Left ventricle myocardium inferior (tissue), 1 donor: Measurements from ENCODE around the gene PRMT1. TPM values are rescaled to one million over a fixed set of nuclear protein-coding genes. Genes with fewer than 3 reads are reported as not detected.
A peak's percentile ranks its signal among the peaks of the same experiment; 100 is the strongest.

Source experiments
- DNase-seq: peaks from one replicate; pipeline ENCODE4 v3.0.0-alpha.2; 2020
- H3K27ac ChIP-seq: fragments of 200-600 bp; replicated peaks from 2 replicates; pipeline ENCODE4 v1.8.0; 2021
- H3K27me3 ChIP-seq: fragments of 200-600 bp; 2 replicates; pipeline ENCODE4 v1.8.0; 2021; ENCODE audit warnings: low read depth
- H3K36me3 ChIP-seq: fragments of 200-600 bp; 2 replicates; pipeline ENCODE4 v1.8.0; 2021
- H3K4me1 ChIP-seq: fragments of 200-600 bp; 2 replicates; pipeline ENCODE4 v1.8.0; 2021
- H3K4me3 ChIP-seq: fragments of 200-600 bp; 2 replicates; pipeline ENCODE4 v1.8.0; 2021; ENCODE audit warnings: mild to moderate bottlenecking, moderate library complexity
- H3K9me3 ChIP-seq: fragments of 200-600 bp; replicated peaks from 2 replicates; pipeline ENCODE4 v1.8.0; 2021
- CTCF ChIP-seq: fragments of 200-600 bp; IDR thresholded peaks from 2 replicates; pipeline ENCODE4 v1.8.0; 2021; ENCODE audit warnings: antibody characterized with exemption, mild to moderate bottlenecking, borderline replicate concordance
- intact Hi-C: fragments of 100-400 bp; cut with micrococcal nuclease; formaldehyde crosslinking; loops from one replicate; pipeline ENCODE4 v1.11.0; 2022
- total RNA-seq: library from RNA; stranded (reverse); fragmentation: NEBNext Ultra II Directional; extraction: Animal tissue kit (Norgen Biotek cat#: 25700); gene quantifications from one replicate; pipeline ENCODE4 v1.2.1, GENCODE V29; 2021
- donor health status: DM: no; HTN: yes; CAD: no; lungs with severe emphysema.

Gene PRMT1
- total RNA-seq, 1 donor from 2014 or later, result 112 TPM

- Histone ChIP-seq H3K27ac (peak within 1 kb of the TSS; percentile 81), H3K4me3 (peak within 1 kb of the TSS; percentile 67), H3K4me1 (peaks cover 57% of the 10 kb centered on the region)
These were observed 13.7 kb downstream of the PRMT1 start, which contains the start of gene CPT1C for GRCh38 chr19:49690656-49691242. Gene CPT1C, plus strand, starts transcription at chr19:49691116. Its CDS starts 1,137 bp downstream, at chr19:49692253.

GRCh38 chr19:49691243-49692146 lies 14.4 kb downstream of the PRMT1 start:
- peak; percentile 68 for DNase-seq
- H3K27me3 ChIP-seq, result peaks cover 11% of the 10 kb centered on the region
- H3K27ac ChIP-seq, result peak overlapping the region; percentile 81
- H3K4me3 ChIP-seq, result peak overlapping the region; percentile 67
- H3K36me3 ChIP-seq, result peaks cover 17% of the 10 kb centered on the region
- peaks cover 49% of the 10 kb centered on the region for H3K4me1 ChIP-seq
- intact Hi-C loops, result no loop called here
- TF ChIP-seq CTCF, result no peak
- H3K9me3 ChIP-seq, result no peaks in the 10 kb centered on the region

More at GRCh38 chr19:49690656-49691242, 13.7 kb downstream of the PRMT1 start, which contains the start of gene CPT1C:
- H3K27me3 ChIP-seq, result peaks cover 11% of the 10 kb centered on the region
- TF ChIP-seq CTCF, result no peak
- H3K9me3 ChIP-seq, result no peaks in the 10 kb centered on the region
- peaks cover 24% of the 10 kb centered on the region for H3K36me3 ChIP-seq
- intact Hi-C loops, result no loop called here
- DNase-seq, result peak; percentile 83

- peaks cover 45% of the 10 kb centered on the region for H3K4me1 ChIP-seq
- no peaks in the 10 kb centered on the region for H3K9me3 ChIP-seq
- H3K27ac ChIP-seq, result no peak overlapping the region
- peaks cover 11% of the 10 kb centered on the region for H3K27me3 ChIP-seq
- no peak for TF ChIP-seq CTCF
- intact Hi-C loops, result no loop called here
- H3K36me3 ChIP-seq, result peaks cover 12% of the 10 kb centered on the region
- no peak overlapping the region for H3K4me3 ChIP-seq
- no peak for DNase-seq
These were observed 15.1 kb downstream of the PRMT1 start for GRCh38 chr19:49692147-49692506.

- Histone ChIP-seq H3K9me3 (no peaks in the 10 kb centered on the region), H3K36me3 (no peaks in the 10 kb centered on the region), H3K27ac (no peak overlapping the region), H3K27me3 (peaks cover 11% of the 10 kb centered on the region), H3K4me3 (no peak overlapping the region), H3K4me1 (peaks cover 7% of the 10 kb centered on the region)
- TF ChIP-seq CTCF, result no peak
- DNase-seq, result no peak
- intact Hi-C loops, result no loop called here
These were observed 19.0 kb downstream of the PRMT1 start for GRCh38 chr19:49696115-49696514.

- H3K4me1 ChIP-seq, result no peaks in the 10 kb centered on the region
- H3K36me3 ChIP-seq, result no peaks in the 10 kb centered on the region
- no peak for DNase-seq
- no peaks in the 10 kb centered on the region for H3K9me3 ChIP-seq
- H3K4me3 ChIP-seq, result no peak overlapping the region
- no peak for TF ChIP-seq CTCF
- H3K27me3 ChIP-seq, result peaks cover 16% of the 10 kb centered on the region
- intact Hi-C loops, result no loop called here
- H3K27ac ChIP-seq, result no peak overlapping the region
These were observed 19.8 kb downstream of the PRMT1 start for GRCh38 chr19:49696865-49697264.
